ENCODE data around the gene SF3A1. TPM values are rescaled to one million over a fixed set of nuclear protein-coding genes. Genes with fewer than 3 reads are reported as not detected.
"Not testable (repeated sequence)": the region's sequence is repeated elsewhere in the genome, so short reads cannot be mapped to it uniquely, and the experiment has no call there.

Gene SF3A1
- total RNA-seq, 1 donor from 2014 or later: 11.3 TPM

DNA sequence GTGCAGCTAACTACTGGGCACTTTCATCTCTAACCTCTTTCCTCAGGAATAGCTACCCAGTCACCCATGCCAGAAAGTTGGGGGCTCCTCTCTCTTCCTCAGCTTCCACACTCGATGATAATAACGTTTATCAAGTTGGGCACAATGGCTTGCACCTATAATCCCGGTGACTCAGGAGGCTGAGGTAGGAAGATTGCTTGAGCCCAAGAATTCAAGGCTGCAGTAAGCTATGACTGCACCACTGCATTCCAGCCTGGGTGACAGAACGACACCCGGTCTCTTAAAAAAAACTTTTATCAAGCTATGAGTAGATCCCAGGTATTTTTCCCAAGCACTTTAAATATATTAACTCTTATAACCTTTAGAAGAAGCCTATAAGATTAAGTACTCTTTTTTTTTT is 2.0 kb downstream of the SF3A1 start:
- DNase-seq (ENCODE audit: low read depth in 2 of 2): no peak

DNA sequence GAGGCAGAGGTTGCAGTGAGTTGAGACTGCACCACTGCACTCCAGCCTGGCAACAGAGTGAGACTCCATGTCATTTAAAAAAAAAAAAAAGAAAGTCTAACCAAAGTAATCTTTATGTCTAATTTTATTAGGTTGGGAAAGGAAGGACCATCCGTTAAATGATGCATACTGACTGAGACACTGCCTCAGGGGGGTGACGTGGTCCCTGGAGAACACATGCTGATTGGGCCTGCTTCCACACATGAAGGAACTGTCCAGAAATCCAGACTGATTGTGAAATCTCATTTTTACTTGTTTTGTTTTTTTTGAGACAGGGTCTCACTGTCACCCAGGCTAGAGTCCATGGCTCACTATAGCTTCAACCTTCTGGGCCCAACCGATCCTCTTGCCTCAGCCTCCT is 5.5 kb downstream of the SF3A1 start:
- DNase-seq (ENCODE audit: low read depth in 2 of 2): no peak

DNA sequence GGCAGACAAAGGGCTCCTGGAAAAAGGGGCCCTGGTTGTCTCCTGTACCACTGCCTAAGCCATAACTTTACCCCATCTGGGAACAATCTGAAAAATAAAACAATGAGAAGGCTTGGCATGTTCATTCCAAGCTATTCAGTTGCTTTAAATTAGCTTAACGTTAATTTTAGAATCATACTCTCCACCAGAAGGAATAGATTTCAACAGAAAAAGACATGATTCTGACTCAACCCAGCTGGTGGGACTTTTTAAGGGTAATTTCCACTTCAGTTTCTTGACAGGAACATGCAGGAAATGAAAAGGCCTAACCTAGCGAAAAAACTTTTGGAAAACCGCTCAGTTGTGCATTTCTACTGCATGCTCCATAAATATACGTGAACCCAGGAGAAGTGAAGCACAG is 7.9 kb downstream of the SF3A1 start:
- DNase-seq (ENCODE audit: low read depth in 2 of 2): no peak

DNA sequence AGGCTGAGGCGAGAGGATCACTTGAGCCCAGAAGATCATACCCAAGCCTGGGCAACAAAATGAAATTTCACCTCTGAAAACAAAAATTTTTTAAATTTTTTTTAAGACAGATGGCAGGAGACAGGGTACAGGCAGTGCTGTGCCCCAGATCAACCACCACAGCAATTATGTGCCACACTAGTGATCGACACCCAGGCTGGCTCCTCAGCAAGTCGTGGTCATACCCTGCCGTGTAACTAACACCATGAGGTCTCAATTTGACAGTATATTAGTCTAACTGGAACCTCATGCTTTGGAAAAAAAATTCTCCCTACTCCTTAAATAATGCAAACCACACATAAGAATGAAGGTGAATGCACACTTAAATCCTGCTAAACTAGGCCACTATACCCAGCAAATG is 8.3 kb downstream of the SF3A1 start:
- DNase-seq (ENCODE audit: low read depth in 2 of 2): no peak

DNA sequence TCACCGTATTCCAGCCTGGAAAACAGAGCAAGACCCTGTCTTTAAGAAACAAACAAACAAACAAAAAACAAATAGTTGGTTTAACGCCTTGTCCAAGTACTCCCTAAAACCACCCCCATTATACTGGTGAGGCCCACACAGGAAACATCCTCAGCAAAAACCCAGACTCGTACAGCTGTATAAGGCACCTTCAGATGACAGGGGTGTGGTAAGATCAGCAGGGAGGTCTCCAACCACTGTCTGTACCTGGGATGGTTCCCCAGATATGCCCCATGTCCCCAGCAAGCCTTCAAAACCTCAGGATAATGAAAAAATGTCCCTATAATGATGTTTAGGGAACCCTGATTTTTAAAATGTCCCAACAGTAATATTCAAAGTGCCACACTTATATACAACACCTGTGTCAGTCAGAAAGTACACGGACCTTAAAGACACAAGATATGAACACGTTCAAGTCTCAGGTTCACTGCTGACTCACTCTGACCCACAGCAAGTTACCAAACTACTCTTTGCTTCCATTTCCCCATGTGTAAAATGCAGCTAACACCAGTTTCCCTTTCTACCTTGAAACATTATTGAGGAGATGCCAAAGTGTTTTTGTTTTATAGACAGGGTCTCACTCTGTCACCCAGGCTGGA is 9.3 kb downstream of the SF3A1 start:
- no peak for DNase-seq (ENCODE audit: low read depth in 2 of 2)

DNA sequence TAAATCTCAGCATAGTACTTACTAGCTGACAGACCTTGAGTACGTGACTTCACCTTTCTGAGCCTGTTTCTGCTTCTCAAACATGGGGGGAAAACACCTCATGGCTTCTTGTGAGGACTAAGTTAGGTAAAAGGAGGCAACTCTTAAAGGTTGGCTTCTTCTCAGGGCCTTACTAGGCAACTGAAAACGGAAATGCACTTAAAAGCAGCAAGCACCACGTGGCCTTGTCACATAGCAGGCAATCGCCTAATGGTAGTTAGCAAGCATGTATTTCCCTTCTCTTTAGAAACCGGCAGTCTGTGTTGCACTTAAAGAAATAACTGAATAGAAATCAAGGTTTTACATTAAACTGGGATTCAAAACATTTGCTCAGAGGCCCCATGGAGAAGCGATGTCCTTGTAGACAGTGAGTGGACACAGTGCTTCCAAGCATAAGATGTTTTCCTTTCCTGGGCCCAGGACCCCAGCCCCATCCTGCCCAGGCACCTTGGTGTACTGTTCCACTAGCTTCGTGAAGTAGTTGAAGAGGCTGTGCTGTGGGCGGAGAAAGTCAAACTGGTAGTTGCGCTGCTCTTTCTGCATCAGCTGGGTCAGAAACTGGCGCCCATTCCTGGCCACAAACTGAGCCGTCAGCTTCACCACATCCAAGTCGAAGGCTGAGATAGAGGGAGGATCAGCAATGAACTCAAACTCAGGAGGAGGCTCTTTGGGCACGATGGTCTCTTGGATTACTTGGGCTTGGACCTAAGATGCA is 12.1 kb downstream of the SF3A1 start:
- DNase-seq (ENCODE audit: low read depth in 2 of 2): no peak

DNA sequence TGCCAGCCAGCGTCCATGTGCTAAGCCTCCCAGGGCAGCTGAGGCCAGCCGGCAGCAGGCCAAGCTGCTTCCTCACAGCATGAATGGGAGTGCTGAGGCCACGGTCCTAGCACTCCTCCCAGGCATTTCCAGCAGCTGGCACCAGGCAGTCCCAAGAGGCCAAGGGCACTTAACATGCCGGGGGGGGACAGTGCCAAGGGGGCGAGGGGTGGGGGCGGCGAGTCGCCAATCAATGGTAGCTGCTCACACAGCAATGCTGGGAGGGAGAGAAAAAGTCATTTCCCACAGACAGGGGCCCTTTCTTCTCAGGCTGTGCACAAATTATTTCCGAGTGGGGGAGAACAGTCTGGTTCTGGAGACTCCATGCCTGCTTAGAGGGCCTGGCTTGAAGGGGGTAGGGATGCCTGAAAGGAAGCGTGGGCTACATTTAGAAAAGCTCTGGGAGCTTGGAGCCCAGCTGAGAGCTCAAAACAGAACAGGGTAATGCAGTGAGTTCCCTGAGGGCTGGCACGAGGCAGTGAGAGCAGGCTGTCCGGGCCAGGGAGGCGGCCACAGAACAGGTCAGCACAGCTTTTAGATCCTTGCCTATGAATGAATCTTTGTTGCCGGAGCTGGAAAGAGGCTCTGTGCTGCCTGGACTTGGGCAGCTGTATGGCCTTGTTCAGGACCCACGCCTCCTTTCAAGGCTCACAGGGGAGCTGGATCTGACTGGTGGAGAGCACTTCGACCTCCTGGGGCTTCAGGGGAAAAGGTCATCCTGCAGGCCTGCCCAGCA is 15.6 kb downstream of the SF3A1 start:
- no peak for DNase-seq (ENCODE audit: low read depth in 2 of 2)

DNA sequence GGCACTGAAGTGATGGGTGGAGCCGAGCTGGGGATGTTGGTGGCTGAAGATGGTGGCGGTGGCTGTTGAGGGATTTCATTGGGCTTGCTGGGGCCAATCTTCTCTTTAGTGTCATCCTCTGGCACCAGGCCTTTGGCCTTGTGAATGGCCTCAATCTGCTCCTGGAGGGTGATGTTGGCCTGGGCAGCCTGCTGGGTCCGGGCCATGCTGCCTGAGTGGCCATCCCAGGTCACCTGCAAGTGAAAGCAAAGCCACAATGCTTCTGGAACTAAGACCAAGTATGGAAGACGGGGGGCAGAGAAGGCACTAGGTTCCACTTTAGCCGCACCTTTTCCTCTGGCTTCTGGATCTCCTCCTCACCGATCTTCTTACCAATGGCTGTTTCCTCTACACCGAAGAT is 17.9 kb downstream of the SF3A1 start:
- DNase-seq (ENCODE audit: low read depth in 2 of 2): no peak

DNA sequence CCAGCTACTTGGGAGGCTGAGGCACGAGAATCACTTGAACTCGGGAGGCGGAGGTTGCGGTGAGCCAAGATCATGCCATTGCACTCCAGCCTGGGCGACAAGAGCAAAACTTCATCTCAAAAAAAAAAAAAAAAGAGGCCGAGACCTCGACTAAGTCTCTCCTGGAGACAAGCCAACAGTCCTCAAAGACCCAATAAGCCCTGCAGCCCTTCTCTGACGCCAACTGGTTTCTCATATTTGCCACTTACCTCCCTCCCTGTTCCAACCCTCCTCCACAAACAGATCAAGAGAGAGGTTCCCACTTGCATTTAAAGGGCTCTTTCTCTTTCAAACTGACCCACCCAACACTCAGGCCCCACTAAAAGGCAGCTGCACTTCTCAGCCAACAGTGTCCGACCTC is 18.4 kb downstream of the SF3A1 start:
- not testable (repeated sequence) for DNase-seq (ENCODE audit: low read depth in 2 of 2)

DNA sequence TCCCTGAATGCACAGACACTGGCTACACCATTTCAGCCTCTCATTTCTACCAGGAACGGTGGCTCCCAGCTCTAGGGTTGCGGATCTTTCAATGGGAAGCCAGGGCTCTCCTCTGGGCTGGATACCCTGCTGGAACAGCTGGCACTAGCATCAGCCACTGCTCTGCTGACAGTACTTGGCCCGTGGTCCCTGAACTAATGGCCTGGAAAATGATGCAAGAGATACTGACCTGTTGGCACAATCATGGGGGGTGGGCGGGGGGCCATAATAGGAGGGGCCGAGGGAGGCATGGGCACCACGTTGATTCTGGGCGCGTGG is 19.3 kb downstream of the SF3A1 start:
- no peak for DNase-seq (ENCODE audit: low read depth in 2 of 2)

DNA sequence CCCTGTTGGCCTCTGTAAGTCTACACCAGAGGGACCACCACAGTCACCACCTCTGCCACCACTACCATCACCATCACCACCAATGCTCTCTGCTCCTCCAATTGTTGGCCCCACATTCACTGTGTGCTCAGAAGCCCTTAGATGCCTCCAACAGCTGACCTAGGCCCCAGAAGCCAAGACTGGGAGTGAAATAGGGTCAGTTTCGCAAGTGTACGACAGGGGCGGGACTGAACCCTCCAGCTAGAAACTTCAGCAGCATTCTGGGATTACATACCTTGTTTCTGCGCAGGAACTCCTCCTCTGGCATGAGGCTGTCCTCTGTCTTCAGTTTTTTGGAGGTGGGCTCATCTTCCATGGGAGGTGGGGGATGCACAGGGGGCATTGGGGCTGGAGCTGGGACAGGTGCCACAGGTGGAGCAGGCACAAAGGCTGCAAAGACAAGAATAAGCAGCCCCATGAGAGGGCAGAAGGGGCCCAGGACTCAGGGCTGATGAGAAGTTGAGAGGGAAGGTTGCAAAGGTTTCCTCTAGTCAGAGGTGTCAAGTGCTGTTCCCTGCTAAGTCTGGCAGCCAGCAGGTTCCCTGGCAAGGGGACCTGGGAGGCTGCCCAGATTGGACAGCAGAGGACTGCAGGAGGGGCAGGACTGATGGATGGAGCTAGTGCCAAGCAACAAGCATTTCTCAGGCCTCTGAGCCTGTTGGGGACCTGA is 19.8 kb downstream of the SF3A1 start:
- DNase-seq (ENCODE audit: low read depth in 2 of 2): no peak

DNA sequence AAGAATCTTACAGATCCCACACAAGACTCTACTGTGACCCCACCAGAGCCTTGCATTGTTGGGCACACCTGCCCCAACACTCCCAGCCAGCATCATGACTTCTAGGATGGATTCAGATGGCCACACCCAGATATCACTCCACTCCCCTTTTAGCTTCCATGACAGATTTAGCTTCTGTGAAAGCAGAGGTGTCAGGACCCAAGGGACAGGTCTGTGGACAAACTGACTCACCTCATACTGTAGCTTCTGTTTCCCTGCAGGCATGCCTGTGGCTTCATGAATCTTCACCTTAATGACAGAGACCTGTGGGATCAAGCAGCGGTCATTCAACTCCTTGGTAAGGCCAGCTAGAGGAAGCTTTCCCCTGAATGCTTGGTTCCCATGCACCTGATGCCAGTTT is 21.5 kb downstream of the SF3A1 start:
- DNase-seq (ENCODE audit: low read depth in 2 of 2): no peak

DNA sequence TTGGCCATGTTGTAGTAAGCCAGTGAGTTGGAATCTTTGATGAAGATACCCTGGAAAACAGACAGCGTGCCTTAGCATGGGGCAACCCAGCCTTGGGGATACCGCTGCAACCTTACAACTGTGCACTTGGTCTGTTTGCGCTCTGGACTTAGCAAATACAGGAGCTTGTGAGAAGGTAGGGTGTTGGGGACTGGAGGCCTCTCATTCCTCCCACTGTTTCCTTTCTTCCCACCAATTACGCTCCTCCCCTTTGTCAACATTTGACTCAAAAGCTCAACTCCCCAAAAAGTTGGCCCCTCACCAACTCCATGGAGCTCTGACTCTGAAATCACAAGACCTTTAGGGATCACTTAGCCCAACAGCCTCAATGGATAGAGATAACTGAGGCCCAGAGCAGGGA is 22.0 kb downstream of the SF3A1 start:
- DNase-seq (ENCODE audit: low read depth in 2 of 2): no peak

DNA sequence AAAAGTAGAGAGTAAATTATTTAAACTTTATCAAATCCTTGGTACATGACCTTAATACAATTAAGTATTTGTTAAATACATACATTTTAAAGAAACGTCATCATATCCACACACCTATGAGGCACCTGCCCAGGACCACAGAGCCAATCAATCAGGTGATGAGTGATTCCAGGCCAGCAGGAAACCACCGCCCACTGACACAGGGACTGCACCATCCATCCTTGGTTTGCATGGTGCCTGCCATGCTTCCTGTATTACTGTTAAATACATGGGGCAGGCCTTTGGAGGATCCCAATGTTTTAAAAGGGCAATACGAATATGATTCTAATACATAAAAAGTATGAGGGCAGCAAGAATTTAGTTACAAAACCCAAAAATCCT is 23.0 kb downstream of the SF3A1 start:
- DNase-seq (ENCODE audit: low read depth in 2 of 2): no peak

DNA sequence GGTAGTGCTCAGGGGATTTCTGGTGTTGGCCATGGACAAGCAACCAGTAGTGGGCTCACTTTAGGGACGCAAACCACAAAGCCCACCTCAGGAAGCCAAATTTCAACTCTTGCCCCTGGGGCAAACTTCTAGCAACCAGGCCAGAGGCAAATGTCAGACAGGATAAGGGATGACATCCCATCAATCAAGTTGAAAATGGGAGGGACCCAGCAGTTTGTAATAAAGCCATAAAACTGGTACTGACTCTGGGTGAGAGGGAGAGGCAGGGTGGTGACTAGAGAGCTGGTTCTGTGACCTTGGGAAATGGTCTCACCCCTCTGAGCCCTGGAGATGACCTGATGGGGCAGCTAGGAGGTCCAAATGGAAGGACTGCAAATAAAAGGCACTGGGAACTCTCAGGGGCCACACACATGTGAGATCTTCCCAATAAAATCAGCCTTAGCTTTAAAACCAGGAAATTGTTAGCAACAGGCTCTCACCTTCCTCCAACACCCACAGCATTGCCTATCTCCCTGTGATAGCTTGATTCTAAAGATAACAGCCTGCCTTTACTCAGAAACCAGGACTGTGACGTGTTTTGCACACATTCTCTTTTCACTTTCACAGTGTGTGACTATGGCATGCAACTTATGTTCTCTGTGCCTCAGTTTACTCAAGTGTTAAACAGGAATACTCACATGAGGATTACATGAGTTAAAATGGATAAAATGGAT is 23.5 kb downstream of the SF3A1 start:
- no peak for DNase-seq (ENCODE audit: low read depth in 2 of 2)

DNA sequence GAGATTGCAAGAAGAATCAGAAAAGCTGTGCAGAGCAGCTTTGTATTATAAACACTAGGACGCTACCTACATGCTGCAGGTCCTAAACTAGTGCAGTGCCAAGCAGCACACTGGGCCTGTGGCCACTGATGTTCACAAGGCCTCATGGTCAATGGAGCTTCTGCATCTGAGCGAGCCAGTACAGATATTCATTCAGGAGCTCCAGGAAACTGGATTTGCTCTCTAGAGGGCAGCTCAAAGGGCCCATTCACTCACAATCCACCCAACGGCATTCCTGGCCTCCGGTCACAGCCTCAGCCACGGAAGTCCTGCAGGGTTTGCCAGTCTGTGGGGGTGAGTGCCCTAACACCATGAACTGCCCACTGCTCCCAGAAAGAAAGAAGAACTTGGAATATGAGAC is 24.1 kb downstream of the SF3A1 start:
- no peak for DNase-seq (ENCODE audit: low read depth in 2 of 2)

DNA sequence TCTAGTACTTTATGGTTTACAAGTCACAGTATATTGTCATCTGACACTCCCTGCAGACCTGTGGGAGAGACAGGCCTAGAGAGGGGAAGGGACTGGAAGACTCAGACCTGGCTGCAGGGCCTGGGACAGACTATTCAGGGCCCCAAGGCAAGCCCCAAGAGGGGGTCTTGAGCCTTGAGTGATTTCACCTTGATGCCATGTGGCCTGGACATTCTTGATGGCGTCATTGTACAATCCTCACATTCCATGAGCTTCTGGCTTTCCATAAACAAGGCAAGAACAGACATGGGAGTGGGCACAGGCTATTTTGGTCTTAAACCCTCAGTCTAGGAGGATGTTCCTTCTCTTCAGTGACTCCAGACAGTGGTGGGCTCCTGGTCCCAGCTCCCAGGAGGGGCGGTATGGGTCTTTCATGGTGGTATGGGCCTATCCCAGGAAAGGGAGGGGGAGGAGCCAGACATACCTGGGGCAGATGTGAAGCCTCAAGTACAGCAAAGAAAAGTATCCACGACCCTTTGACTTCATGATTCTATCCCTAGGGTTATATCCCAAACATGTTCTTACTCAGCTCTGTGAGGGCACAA is 28.1 kb downstream of the SF3A1 start:
- DNase-seq (ENCODE audit: low read depth in 2 of 2): no peak

DNA sequence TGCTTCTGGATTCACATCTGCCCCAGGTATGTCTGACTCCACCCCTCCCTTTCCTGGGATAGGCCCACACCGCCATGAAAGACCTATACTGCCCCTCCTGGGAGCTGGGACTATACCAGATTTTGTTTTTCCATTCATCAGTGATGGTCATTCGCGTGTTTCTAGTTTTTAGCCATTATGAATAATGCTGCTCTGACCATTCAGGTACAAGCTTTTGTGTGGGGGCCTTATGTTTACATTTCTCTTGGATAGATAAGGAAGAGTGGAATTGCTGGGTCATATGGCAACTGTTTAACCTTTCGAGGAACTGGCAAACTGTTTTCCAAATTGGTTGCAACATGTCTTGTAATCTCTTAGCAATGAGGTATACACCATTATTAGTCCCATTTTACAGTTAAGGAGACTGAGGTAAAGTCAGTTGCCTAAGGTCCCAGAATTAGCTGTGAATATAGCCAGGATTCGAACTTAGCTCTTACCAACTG is 28.8 kb downstream of the SF3A1 start:
- DNase-seq (ENCODE audit: low read depth in 2 of 2): no peak

DNA sequence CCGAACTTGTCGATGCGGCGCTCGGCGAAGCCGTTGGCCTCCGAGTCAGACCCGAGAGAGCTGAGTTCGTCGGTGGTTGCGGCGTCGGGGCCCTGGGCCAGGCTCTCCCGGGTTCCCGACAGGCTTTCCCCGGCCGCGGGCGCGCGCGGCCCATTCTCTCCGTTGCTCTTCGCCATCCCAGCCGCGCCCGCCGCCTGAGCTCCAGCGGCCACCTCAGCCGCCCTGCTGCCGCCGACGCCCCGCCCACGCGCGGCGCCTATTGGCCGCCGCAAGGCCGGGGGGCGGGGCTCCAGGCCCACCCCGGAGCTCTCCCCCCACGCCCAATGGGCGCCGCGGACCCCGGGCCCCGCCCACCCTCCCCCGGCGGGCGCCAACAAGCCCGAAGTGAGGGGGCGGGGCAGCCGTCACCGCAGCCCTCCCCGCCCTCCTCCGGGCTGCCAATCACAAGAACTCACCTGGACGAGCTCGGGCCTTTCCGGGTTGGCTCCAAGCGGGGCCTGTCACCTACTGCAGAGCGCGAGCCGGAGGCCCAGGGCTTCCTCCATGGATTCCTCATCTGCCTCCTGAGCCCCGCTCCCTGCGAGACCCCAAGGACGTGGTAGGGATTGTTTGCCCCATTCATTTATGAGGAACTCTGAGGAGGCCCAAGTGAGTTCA is 29.9 kb downstream of the SF3A1 start, which contains the start of gene TBC1D10A:
Gene TBC1D10A, minus strand, starts transcription at position 236 of the 657 bp plus-strand sequence. Its CDS starts 60 bp downstream, at position 176.
- DNase-seq (ENCODE audit: low read depth in 2 of 2): peak; percentile 54 to 92

DNA sequence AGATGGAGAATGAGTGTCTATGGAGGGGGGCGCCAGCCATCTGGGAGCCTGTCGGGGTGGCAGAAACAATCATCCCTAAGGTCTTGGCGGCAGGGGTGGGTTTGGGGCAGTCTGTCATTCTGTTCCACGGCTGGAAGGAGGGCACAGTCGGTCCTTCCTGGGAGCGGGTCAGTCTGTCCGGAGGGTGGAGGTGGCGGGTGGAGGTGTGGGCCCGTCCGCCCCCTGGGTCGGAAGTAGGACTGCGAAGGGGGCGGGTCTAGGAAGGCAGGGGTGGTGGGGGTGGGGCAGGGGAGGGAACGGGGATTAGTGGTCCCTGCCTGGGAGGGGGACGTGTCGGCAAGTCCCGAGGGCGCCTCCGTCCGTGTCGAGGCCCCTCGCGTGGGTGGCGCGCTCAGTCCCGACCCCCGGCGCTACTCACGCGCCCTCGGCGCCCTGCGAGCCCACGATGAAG is 30.4 kb downstream of the SF3A1 start:
- DNase-seq (ENCODE audit: low read depth in 2 of 2): peak in 1 of 2 donors; percentile 26
